ENCODE results near the gene ANKRD27.

Gene ANKRD27

DNA sequence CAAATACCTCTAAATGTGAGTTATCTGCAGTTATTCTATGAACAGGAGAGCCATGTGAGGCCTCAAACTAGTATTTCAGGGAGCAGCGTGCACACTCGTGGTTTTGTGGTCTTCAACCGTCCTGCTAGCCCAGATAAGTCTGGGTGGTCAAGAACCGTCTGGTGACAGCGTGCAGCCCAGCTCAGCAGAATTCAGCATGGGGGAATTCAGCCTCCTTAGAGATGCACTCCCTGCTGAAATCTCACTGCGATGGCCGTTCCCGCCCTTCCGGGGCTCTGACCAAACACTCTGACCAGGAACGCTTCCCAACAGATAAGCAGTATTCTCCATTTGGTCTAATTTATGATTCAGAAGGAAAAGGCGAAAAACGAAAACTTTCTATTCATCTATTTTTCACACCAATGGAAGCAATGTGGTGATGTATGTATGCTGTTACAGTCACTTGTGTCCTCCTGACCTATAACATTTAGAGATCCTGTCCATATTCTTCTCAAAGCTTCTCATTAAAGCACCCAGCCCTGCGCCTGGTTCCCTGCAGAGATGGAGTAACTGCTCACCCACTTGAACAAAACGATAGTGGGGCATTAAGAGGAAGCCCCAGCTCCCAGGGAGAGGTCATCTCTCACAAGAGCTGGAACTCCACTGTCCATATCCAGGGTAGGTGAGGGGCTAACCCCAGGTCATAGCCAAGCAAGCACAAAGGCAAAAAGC lies 2.9 kb downstream of the ANKRD27 start:
- Histone ChIP-seq H3K4me3 (ENCODE audit: low read length) (no peak overlapping the region), H3K9me3 (ENCODE audit: control insufficient read depth, insufficient read depth, low read length) (no peaks in the 10 kb centered on the region), H3F3A (ENCODE audit: control insufficient read depth, insufficient read depth) (no peaks in the 10 kb centered on the region), H3K79me2 (ENCODE audit: control insufficient read depth, low read length) (peaks cover 76% of the 10 kb centered on the region), H3K27me3 (ENCODE audit: control insufficient read depth, low read length) (no peaks in the 10 kb centered on the region), H3K27ac (ENCODE audit: low read depth, low read length) (no peak overlapping the region), H3K4me2 (ENCODE audit: low read length) (no peak overlapping the region), H4K20me1 (ENCODE audit: control insufficient read depth, insufficient read depth, low read depth, low read length) (peaks cover 22% of the 10 kb centered on the region), H3K9me2 (replicated peaks; ENCODE audit: control insufficient read depth, low read length) (no peaks in the 10 kb centered on the region), H3K4me1 (ENCODE audit: control insufficient read depth, low read length) (peaks cover 23% of the 10 kb centered on the region), H3K36me3 (ENCODE audit: control insufficient read depth, low read length) (peaks cover 16% of the 10 kb centered on the region; the same call in 1 of the 2 replicates)
- TF ChIP-seq EZH2phosphoT487 (IDR thresholded peaks at IDR 0.05; ENCODE audit: borderline replicate concordance, low read length) = no peak
- TF ChIP-seq, protein P1, sequence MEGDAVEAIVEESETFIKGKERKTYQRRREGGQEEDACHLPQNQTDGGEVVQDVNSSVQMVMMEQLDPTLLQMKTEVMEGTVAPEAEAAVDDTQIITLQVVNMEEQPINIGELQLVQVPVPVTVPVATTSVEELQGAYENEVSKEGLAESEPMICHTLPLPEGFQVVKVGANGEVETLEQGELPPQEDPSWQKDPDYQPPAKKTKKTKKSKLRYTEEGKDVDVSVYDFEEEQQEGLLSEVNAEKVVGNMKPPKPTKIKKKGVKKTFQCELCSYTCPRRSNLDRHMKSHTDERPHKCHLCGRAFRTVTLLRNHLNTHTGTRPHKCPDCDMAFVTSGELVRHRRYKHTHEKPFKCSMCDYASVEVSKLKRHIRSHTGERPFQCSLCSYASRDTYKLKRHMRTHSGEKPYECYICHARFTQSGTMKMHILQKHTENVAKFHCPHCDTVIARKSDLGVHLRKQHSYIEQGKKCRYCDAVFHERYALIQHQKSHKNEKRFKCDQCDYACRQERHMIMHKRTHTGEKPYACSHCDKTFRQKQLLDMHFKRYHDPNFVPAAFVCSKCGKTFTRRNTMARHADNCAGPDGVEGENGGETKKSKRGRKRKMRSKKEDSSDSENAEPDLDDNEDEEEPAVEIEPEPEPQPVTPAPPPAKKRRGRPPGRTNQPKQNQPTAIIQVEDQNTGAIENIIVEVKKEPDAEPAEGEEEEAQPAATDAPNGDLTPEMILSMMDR (IDR thresholded peaks at IDR 0.05; ENCODE audit: low read depth, low read length, poor library complexity, severe bottlenecking) = no peak

DNA sequence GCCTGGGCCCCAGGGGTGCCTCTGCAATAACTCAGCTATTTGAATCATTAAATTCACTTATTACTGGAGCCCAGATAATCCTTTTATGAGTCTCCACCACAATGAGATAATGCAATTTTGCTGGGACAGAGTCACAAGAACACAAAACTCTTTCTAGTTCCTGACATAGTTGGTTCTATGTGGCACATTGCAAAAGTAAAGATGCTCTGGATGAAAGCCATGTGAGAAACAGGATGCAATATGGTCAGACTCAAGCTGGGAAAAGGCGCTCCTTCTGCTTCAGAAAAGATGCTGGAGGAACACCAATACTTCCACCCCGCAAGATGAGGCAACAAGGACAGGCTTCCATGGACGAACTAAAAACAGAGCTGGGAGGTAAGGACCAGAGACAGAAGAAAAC lies 5.7 kb downstream of the ANKRD27 start:
- Histone ChIP-seq H3K9me2 (replicated peaks; ENCODE audit: control insufficient read depth, low read length) (no peaks in the 10 kb centered on the region), H4K20me1 (ENCODE audit: control insufficient read depth, insufficient read depth, low read depth, low read length) (peaks cover 22% of the 10 kb centered on the region), H3K79me2 (ENCODE audit: control insufficient read depth, low read length) (peaks cover 88% of the 10 kb centered on the region), H3F3A (ENCODE audit: control insufficient read depth, insufficient read depth) (no peaks in the 10 kb centered on the region), H3K36me3 (ENCODE audit: control insufficient read depth, low read length) (peaks cover 19% of the 10 kb centered on the region), H3K4me2 (ENCODE audit: low read length) (no peak overlapping the region), H3K4me3 (ENCODE audit: low read length) (no peak overlapping the region), H3K27ac (ENCODE audit: low read depth, low read length) (no peak overlapping the region), H3K27me3 (ENCODE audit: control insufficient read depth, low read length) (no peaks in the 10 kb centered on the region), H3K9me3 (ENCODE audit: control insufficient read depth, insufficient read depth, low read length) (no peaks in the 10 kb centered on the region), H3K4me1 (ENCODE audit: control insufficient read depth, low read length) (peaks cover 17% of the 10 kb centered on the region)
- TF ChIP-seq, protein P1 (IDR thresholded peaks at IDR 0.05; ENCODE audit: low read depth, low read length, poor library complexity, severe bottlenecking) = no peak

DNA sequence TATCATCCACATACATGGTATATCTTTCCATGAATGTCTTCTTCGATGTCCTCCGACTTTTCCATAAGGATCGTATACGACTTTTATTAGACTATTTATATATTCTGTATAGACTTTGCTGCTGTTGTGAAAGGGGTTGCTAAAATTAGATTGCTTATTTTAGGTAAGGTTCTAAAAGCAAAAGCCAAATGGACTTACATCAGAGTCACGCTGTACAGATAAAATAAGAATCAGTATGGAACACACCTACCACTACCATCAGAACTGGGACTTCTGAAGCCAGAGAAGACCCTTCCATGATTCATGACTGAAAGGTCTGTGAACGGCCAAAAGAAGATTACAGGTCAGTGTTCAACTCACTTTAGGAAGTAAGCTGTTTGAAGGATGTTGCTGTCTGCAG lies 8.9 kb downstream of the ANKRD27 start:
- Histone ChIP-seq H3K4me1 (ENCODE audit: control insufficient read depth, low read length) (no peaks in the 10 kb centered on the region), H3K27me3 (ENCODE audit: control insufficient read depth, low read length) (no peaks in the 10 kb centered on the region), H3K4me2 (ENCODE audit: low read length) (no peak overlapping the region), H4K20me1 (ENCODE audit: control insufficient read depth, insufficient read depth, low read depth, low read length) (peaks cover 9% of the 10 kb centered on the region; the same call in 1 of the 2 replicates), H3K4me3 (ENCODE audit: low read length) (no peak overlapping the region), H3K79me2 (ENCODE audit: control insufficient read depth, low read length) (peaks cover 81% of the 10 kb centered on the region), H3K27ac (ENCODE audit: low read depth, low read length) (no peak overlapping the region), H3K9me2 (replicated peaks; ENCODE audit: control insufficient read depth, low read length) (no peaks in the 10 kb centered on the region), H3K36me3 (ENCODE audit: control insufficient read depth, low read length) (peaks cover 14% of the 10 kb centered on the region), H3F3A (ENCODE audit: control insufficient read depth, insufficient read depth) (no peaks in the 10 kb centered on the region), H3K9me3 (ENCODE audit: control insufficient read depth, insufficient read depth, low read length) (no peaks in the 10 kb centered on the region)
- TF ChIP-seq, protein P1 (IDR thresholded peaks at IDR 0.05; ENCODE audit: low read depth, low read length, poor library complexity, severe bottlenecking) = no peak
- TF ChIP-seq EZH2phosphoT487 (IDR thresholded peaks at IDR 0.05; ENCODE audit: borderline replicate concordance, low read length) = no peak
